NCI-H226 (cell line): ENCODE results near the gene DGKH.
"Not testable (repeated sequence)": the region's sequence is repeated elsewhere in the genome, so short reads cannot be mapped to it uniquely, and the experiment has no call there.

Experiments used
- DNase-seq: peaks from one replicate; pipeline ENCODE4 v3.0.0-alpha.2; 2015

DGKH gene

GRCh38 chr13:42174344-42175162, 126.1 kb downstream of the DGKH start:
- peak; percentile 49 for DNase-seq

- no peak for DNase-seq
Measured at GRCh38 chr13:42176294-42176693, 127.8 kb downstream of the DGKH start.

- no peak for DNase-seq
Measured at GRCh38 chr13:42177189-42177588, 128.7 kb downstream of the DGKH start.

GRCh38 chr13:42181381-42181953, 133.0 kb downstream of the DGKH start:
- no peak for DNase-seq

GRCh38 chr13:42189061-42189460, 140.6 kb downstream of the DGKH start:
- DNase-seq, result no peak

- DNase-seq, result no peak
Measured at GRCh38 chr13:42190529-42190928, 142.1 kb downstream of the DGKH start.

GRCh38 chr13:42211704-42212464, 163.4 kb downstream of the DGKH start:
- no peak for DNase-seq

GRCh38 chr13:42214446-42214845, 166.0 kb downstream of the DGKH start:
- no peak for DNase-seq

- DNase-seq, result no peak
Measured at GRCh38 chr13:42215578-42216421, 167.4 kb downstream of the DGKH start.

GRCh38 chr13:42216422-42216735, 167.9 kb downstream of the DGKH start:
- DNase-seq, result no peak

GRCh38 chr13:42218576-42218975, 170.1 kb downstream of the DGKH start:
- no peak for DNase-seq

GRCh38 chr13:42219051-42219450, 170.6 kb downstream of the DGKH start:
- no peak for DNase-seq

GRCh38 chr13:42219876-42220275, 171.4 kb downstream of the DGKH start:
- no peak for DNase-seq

- DNase-seq, result no peak
Measured at GRCh38 chr13:42221121-42221765, 172.8 kb downstream of the DGKH start.

- no peak for DNase-seq
Measured at GRCh38 chr13:42223681-42224080, 175.2 kb downstream of the DGKH start.

- DNase-seq, result no peak
Measured at GRCh38 chr13:42225051-42225450, 176.6 kb downstream of the DGKH start.

GRCh38 chr13:42226759-42227158, 178.3 kb downstream of the DGKH start:
- not testable (repeated sequence) for DNase-seq

GRCh38 chr13:42228527-42228926, 180.1 kb downstream of the DGKH start:
- DNase-seq, result no peak

- DNase-seq, result no peak
Measured at GRCh38 chr13:42229287-42229686, 180.8 kb downstream of the DGKH start.

- no peak for DNase-seq
Measured at GRCh38 chr13:42232671-42233070, 184.2 kb downstream of the DGKH start.

GRCh38 chr13:42233726-42234125, 185.3 kb downstream of the DGKH start:
- DNase-seq, result no peak

- no peak for DNase-seq
Measured at GRCh38 chr13:42239161-42239560, 190.7 kb downstream of the DGKH start.

GRCh38 chr13:42239644-42240043, 191.2 kb downstream of the DGKH start:
- no peak for DNase-seq
